ENCODE results near the gene ST6GAL2.

ST6GAL2 gene

DNA sequence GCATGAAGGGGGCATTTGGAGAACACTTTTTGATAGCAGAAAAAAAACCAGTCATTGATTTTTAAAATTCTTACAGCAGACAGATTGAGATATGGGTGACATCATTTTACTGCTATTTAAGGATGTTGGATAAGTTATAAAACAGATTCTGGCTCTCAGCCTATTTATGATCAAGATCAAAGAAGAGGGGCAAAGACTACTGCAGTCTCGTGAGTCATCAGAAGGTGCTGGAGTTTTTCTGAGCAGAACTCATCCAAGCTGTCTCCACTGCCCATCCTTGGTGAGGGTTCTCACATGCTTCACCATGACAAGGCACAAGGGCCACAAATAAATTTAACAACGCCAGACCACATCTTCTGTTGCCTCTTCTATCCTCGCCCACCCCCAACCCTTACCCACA lies 58.8 kb downstream of the ST6GAL2 start:
- DNase-seq, result no peak

DNA sequence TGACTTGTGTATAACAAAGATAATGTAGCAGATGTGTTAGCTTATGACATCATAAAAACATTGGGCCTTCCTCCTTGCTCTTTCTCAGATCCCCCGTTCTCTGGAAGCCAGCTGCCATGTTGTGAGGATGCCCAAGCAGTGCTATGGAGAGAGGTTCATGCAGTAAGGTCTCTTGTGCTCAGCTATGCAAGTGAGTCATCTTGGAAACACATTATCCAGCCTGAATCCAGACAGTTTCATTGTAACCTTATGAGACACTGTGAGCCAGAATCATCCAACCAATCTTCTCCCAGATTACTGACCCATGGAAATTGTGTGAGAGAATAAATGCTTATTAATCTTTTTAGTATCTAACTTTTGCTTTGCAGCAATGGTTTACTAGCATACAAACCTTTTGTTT lies 60.8 kb downstream of the ST6GAL2 start:
- no peak for DNase-seq

DNA sequence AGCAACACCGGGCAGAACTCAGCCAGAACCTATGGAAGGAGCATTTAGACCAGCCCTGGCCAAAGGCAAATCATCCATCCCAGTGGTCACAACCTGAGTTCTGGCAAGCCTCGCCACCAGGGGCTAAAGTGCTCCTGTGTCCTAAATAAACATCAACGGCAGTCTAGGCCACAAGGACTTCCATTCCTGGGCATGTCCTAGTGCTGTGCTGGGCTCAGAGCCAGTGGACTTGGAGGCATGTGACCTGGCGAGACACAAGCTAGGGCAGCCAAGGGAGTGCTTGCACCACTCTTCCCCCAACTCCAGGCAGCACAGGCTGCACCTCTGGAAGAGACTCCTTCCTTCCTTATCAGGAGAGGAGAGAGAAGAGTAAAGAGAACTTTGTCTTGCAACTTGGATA lies 69.0 kb downstream of the ST6GAL2 start:
- DNase-seq, result peak in 5 of 14 donors; percentile 14 to 38 (median 23)

DNA sequence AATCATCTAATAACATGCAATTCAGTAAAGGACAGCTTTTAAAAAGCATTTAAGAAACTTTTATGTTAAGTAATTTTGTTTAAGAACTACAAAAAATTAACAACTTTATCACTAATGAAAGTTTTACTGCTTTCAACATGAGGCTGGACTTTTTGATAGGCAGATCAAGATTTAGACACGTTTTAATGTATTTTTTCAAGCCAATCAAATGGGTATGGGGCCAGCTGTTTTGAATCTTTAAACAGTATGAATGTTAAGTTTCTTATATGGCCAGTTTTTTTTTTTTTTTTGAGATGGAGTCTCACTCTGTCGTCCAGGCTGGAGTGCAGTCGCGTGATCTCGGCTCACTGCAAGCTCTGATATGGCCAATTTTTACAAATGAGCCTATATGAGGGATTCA lies 73.1 kb downstream of the ST6GAL2 start:
- no peak for DNase-seq

DNA sequence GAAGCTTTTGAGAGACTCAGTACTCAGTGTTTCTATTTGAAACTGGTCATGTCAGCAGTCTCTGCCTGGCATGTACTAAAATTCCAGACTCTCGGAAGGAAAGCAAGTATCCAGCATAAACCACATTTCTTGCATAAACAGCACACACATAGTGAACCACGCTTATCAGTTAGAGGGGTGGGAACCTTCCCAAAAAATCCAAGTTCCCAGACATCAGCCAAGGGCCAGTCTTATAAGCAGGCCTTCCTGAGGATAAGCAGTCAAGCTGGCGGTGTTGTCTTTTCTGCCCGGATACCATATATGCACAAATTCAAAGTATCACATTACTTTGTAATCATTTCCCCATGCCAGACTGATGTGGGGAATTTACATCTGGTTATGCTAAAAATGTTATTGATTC lies 73.6 kb downstream of the ST6GAL2 start:
- no peak for DNase-seq

DNA sequence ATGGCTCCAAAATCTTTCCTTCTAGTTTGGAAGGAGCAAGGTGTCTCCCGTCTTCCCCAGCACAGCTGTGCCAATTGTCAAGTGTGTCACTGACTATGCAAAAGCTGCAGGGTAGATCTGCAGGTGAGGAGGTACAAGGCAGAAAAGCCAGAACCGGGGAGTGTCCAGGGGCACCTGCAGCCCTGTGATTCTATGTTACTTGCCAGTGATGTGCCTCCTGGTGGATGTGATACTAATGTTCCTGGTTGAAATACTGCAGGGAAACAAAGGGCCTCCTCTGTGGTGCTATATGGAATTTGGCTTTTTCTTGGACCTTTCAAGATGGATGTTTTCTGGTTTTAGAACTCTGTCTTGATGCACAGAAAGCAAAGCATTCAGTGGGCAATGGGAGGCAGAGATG lies 80.3 kb downstream of the ST6GAL2 start:
- DNase-seq, result no peak

DNA sequence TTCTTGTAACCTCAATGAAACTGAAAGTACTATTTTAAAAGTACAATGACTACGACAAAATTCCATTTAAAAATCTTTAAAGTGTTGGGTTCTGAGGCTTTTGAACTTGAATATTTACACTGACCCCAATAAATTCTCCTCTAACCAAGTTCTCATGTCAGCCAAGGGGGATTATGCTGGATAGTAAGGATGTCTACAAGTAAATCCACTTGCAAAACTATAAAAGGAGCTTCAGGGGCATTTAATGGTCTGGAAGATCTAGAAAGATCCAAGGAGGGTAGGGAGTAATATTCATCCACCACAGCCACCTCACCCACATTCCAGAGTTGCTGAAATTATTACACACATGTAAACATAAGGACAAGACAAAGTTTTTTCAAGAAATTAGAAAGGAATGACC lies 81.8 kb downstream of the ST6GAL2 start:
- no peak for DNase-seq

DNA sequence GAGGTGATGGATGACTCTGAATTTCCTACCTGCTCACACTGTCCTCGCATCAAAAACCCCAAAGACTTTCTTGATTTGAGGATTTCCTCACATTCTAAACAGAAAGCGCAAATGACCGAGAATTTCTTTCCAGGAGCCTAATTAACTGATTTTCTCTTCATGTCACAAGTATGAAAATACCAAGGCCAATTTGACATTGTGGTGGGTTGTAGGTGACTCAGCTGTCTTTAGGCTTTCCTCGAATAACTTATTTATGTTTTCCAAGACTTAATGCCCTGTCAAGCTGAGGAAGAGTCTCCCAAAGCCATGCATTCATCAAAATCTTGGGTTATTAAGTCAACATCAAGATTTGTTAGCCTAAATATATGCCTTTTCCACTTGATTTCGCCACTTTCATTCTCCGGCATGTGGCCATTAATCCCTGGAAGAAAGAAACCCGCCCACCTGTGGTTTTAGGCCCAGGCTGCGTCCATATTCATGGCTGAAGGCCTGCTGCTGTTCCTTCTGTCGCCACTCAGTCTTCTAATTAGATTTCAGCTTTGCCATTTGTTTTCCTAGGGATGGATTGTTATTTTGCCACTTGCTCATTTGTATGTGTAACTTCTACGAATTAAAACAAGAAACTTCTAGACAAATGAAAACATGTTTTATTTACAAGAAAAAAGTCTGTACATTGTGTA lies 84.9 kb downstream of the ST6GAL2 start:
- DNase-seq, result peak in 1 of 14 donors; percentile 2

DNA sequence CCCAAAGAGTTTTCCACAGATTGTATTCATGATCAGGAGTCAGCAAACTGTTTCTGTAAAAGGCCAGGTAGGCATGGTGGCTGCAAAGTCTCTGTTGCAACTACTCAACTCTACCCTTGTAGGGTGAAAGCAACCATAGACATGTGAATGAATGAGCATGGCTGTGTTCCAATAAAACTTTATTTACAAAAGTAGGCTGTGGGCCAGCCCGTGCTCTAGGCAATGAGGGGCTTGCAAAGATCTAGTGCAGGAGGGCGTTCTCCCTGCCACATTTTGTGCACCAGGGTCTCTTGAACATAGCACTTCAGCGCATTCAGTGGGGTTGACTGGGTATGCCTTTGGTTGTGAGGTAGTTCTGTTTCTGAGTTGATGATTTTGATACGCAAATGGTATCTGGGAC lies 85.8 kb downstream of the ST6GAL2 start:
- DNase-seq, result no peak

DNA sequence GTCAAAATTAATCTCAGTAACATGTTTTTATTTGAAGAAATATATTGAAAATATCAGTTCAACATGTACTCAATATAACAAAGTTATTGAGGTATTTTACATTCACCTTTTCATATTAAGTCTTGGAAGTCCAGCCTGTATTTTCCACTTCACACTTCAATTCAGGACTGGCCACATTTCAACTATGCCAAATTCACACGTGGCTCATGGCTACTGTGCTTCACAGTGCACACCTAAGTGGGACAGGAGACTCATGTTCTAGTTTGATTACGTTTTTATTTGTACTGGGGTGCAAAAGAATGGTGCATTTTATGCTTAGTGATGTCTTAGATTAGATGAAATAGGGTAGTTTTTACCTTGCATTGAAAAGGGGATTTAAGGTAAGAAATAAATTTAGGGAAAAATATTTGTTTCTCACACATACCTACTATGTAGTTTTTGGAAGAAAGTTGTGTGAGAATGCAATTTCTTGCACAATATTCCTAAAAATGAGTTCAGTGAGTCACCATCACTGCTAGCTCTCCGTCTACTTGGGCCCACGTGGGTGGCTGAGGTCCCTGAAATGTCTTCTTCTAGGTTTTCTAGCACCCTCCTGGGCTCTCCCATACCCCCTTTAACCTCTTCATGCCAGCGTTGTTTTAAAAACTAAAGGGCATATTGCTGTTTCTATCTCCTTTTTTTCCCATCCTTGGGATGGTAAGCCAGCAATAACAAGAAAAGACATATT lies 87.0 kb downstream of the ST6GAL2 start:
- no peak for DNase-seq

DNA sequence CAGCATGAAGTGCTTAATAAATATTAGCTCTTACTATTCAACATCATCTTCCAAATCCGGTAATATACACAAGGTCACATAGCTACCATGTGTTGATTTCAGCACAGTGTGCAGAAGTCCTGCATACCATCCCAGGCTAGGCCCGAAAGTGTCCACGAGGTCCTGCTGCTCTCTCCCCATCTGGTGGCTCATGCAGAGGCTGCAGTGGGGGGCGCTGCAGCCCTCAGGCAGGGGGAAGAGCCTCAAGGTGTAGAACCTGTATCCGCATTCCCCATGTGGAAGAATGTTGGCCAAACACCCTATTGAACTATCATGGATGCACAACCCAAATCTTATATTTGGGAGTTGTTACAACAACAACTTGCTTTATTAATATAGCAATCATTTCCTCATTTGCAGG lies 88.5 kb downstream of the ST6GAL2 start:
- no peak for DNase-seq

DNA sequence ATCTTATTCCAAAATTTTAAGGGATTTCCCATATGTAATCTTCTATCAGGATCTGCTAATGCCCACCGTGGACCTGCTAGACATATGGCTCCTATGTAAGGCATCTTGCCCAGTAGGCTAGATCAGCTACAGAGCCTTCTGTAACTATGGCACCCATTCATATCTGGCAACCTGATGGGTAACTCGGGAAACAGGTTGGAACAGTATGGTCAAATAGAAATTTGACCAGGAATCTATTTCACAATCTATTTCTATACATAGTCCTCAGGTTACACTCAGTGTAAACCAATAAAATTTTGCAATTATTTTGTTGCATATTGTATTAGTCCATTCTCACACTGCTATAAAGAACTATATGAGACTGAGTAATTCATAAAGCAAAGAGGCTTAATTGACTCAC lies 93.3 kb downstream of the ST6GAL2 start:
- DNase-seq, result no peak

DNA sequence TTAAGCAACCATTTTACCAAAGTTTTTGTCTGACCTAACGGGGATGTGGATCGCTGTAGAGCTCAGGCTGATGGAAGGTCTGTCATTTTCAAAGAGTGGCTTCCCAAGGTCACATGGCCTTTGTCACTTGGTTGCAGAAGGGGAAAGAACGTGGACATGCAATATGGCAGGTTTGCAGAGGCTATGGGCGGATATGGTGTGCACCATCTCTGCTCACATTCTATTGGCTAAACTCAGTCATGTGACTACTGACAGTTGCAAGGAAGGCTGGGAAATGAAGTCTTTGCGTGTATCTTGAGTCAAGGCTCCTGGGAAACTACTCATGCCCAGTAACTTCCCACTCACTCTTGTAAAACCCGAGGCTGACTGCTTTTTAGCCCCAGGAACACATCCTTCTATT lies 96.8 kb downstream of the ST6GAL2 start:
- DNase-seq, result no peak

DNA sequence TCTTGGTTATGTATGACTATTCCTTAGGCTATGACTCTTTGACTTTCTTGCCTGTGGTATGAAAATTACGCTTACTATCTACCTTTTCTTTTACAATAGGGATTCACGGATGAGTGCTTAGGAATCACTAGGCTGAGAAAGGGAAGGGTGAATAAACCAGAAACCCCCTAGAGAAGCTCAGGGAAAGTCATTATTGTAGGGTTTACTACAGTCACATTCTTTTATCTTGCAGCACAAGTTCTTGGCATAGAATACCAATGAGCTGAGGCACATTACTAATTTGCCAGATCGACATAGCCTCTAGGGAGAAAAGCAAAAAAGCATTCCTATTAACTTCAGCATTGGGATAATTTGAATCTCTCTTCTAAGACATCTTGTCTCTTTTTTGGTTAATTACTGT lies 103.3 kb downstream of the ST6GAL2 start:
- DNase-seq, result no peak

DNA sequence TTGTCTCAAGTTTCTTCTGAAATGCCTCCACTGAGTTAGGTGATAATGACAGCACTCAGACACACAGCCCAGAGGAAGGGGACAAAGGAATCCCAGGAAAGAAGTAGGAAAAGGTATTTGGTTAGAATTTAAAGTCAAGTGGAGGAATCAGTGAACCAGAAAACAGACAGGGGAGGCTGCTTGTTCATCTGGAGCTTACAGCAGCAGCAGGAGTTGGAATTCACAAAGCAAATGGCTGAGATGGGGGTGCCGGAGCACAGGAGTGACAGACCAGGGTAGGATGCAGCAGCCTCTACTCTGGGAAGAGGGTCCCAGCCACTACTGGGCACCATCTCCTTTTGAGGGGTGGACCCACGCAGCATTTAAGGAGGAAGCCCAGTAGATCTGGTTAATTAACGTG lies 104.8 kb downstream of the ST6GAL2 start:
- DNase-seq, result no peak

DNA sequence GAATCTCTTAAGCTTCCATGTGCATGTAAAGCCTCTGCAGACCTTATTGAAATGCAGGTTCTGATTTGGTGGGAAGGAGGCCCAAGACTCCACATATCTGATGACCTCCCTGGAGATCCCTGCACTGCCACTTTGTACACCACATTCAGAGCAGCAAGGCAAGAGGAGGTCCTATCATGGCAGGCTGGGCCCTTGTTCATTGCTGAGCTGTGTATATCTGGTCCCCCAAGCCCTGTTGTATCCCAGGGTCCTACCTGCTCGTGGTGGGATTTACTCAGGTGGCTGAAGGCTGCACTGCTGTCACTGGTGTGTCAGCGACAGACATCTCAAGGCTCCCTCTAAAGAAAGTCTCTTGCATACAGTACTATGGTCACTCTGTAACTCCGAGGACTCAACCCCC lies 114.2 kb downstream of the ST6GAL2 start:
- DNase-seq, result no peak

DNA sequence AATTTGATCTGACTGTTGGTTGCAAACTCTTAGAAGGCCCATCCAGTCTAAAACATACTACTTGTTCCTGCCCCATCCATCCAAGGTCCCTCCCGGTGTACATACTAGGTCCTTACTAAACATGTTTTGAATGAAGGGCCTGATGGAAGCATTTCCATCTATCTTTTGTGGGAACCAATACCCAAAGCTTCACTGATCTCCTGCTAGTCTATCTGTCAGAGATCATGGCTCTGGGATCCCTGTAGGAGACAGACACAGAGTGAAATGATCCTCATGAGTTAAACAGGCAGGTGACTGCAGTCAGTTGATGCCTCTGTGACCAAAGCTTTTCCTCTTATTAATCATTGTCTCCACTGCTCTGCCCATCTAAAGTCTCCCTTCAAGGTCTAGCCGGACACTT lies 115.0 kb downstream of the ST6GAL2 start:
- no peak for DNase-seq

DNA sequence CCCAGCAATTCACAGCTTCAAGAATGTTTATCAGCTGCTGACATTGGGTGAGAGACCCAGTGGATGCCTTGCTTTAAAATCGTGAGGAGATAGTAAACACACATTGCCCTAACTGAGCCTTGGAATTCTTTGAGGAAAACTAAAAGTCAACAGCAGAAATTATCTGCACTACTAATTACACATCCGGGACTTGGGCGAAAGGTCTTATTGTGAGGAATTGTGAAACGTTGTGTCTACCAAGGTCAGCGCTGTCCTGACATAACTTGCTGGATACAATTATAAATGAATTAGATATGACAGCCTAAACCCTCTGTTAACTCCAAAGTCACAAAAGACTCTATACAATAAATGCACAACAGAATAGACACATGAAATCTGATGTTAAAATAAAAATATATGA lies 121.4 kb downstream of the ST6GAL2 start:
- DNase-seq, result no peak

DNA sequence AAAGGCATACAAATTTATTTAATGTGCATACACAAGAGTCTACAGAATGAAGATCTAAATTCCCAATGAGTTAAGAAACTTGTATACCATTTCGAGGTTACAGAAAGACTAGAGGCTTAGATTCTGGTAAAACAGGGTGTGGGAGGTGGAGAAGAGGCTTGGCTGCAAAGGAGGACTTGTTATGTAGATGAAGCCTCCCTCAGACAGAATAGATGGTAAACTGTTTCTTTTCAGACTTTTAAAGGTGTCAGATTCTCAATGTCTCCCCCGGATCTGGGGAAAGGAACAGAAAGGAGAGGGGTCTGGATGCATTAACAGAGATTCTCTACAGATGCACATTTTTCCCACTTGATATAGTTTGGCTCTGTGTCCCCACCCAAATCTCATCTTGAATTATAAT lies 126.0 kb downstream of the ST6GAL2 start:
- DNase-seq, result no peak

DNA sequence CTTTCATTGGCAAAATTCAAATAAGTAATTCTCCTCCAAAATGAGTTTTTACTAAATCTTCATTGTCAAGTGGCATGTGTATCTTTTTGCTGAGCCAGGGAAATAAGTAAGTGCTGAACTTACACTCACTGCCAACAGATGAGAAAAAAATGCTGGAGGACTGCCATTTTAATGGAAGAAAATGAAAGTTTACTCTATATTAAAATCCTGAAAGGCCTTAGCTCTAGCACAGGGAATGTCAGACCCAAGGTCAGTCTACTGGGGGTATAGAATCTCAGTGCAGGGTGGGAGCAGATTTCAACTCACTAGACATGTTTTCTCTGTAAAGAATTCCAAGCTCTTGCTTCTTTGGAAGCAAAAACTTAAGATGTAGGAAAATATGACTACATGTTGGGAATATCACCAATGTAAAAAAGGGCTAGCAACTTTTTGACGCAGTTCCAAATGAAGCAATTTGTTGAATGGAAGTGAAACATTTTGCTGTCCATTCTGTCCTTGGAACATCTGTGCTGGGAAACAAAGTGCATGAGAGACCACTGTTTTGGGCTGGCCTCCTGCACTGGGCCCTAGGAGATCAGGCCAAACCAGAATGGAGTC lies 127.0 kb downstream of the ST6GAL2 start:
- DNase-seq, result no peak

Measured in C1 segment of cervical spinal cord (tissue), 14 donors.